DND-41 (cell line): ENCODE results near the gene RPL10.
"Not testable (repeated sequence)": the region's sequence is repeated elsewhere in the genome, so short reads cannot be mapped to it uniquely, and the experiment has no call there.

Experiments used
- CTCF ChIP-seq: IDR thresholded peaks from 2 replicates; pipeline ENCODE4 v1.5.1; 2012; ENCODE audit warnings: borderline replicate concordance, low read length, moderate library complexity, mild to moderate bottlenecking; ENCODE audit not compliant: poor library complexity, severe bottlenecking; ENCODE audit errors: extremely low read depth
- EZH2 ChIP-seq: IDR thresholded peaks from 3 replicates; pipeline ENCODE4 v1.6.1; 2012; ENCODE audit warnings: borderline replicate concordance, low read depth, mild to moderate bottlenecking, moderate library complexity, low read length, inconsistent platforms; ENCODE audit not compliant: severe bottlenecking

GRCh38 chrX:154400369-154400817 lies 2.2 kb downstream of the RPL10 start:
- TF ChIP-seq CTCF, EZH2: not testable (repeated sequence)
